Measurements from ENCODE around the gene COQ10B. TPM values are rescaled to one million over a fixed set of nuclear protein-coding genes. Genes with fewer than 3 reads are reported as not detected.
"Not testable (repeated sequence)": the region's sequence is repeated elsewhere in the genome, so short reads cannot be mapped to it uniquely, and the experiment has no call there.

Gene COQ10B
- 38.2 TPM for total RNA-seq
- long read RNA-seq, transcript COQ10B-201 (5 exons, 2,239 nt), result major isoform, 217 of 235 reads
- long read RNA-seq, transcript COQ10B-203 (4 exons, 879 nt), result minor isoform, 5 of 235 reads
- long read RNA-seq, partial matches to known transcripts, result 4 of 235 reads
- long read RNA-seq, other reads (novel, unspliced or antisense), result 9 of 235 reads

- DNase-seq (ENCODE audit: low spot score), result peak; percentile 99
Observed at GRCh38 chr2:197453123-197453913, at the start of gene COQ10B. Gene COQ10B (plus strand): TSS chr2:197453552. CDS start chr2:197453561, 9 bp downstream.

GRCh38 chr2:197405582-197405981 is 47.8 kb upstream of the COQ10B start:
- no peak for DNase-seq (ENCODE audit: low spot score)

- DNase-seq (ENCODE audit: low spot score), result no peak
Observed at GRCh38 chr2:197414039-197414438, 39.3 kb upstream of the COQ10B start.

GRCh38 chr2:197414515-197414914 is 38.8 kb upstream of the COQ10B start:
- no peak for DNase-seq (ENCODE audit: low spot score)

GRCh38 chr2:197416268-197416667 is 37.1 kb upstream of the COQ10B start:
- no peak for DNase-seq (ENCODE audit: low spot score)

GRCh38 chr2:197419438-197419837 is 33.9 kb upstream of the COQ10B start:
- DNase-seq (ENCODE audit: low spot score), result no peak

GRCh38 chr2:197423307-197423706 is 30.0 kb upstream of the COQ10B start:
- no peak for DNase-seq (ENCODE audit: low spot score)

GRCh38 chr2:197425550-197425949 is 27.8 kb upstream of the COQ10B start:
- DNase-seq (ENCODE audit: low spot score), result no peak

- no peak for DNase-seq (ENCODE audit: low spot score)
Observed at GRCh38 chr2:197426723-197427603, 26.4 kb upstream of the COQ10B start.

GRCh38 chr2:197427986-197428385 is 25.4 kb upstream of the COQ10B start:
- DNase-seq (ENCODE audit: low spot score), result no peak

GRCh38 chr2:197431858-197432257 is 21.5 kb upstream of the COQ10B start:
- DNase-seq (ENCODE audit: low spot score), result no peak

- not testable (repeated sequence) for DNase-seq (ENCODE audit: low spot score)
Observed at GRCh38 chr2:197432527-197432926, 20.8 kb upstream of the COQ10B start.

- DNase-seq (ENCODE audit: low spot score), result no peak
Observed at GRCh38 chr2:197433780-197434438, 19.4 kb upstream of the COQ10B start.

GRCh38 chr2:197434541-197435513 is 18.5 kb upstream of the COQ10B start, which contains the start of gene SF3B1:
Gene SF3B1 (minus strand): TSS chr2:197435028. CDS start chr2:197434999, 29 bp downstream.
- DNase-seq (ENCODE audit: low spot score), result peak; percentile 100

GRCh38 chr2:197435598-197436420 is 17.5 kb upstream of the COQ10B start:
- no peak for DNase-seq (ENCODE audit: low spot score)

- no peak for DNase-seq (ENCODE audit: low spot score)
Observed at GRCh38 chr2:197437380-197437779, 16.0 kb upstream of the COQ10B start.

GRCh38 chr2:197442857-197443256 is 10.5 kb upstream of the COQ10B start:
- no peak for DNase-seq (ENCODE audit: low spot score)

GRCh38 chr2:197445746-197446145 is 7.6 kb upstream of the COQ10B start:
- no peak for DNase-seq (ENCODE audit: low spot score)

GRCh38 chr2:197446844-197447243 is 6.5 kb upstream of the COQ10B start:
- no peak for DNase-seq (ENCODE audit: low spot score)

Measured in mesenteric fat pad (tissue), 1 donor.